PFSK-1 (cell line): ENCODE results near the gene PRDM16.

ENCODE experiments used
- REST ChIP-seq, 2 experiments: IDR thresholded peaks; 2 replicates each; pipeline versions ENCODE4 v1.6.1 to v1.8.0; 2011 to 2012; ENCODE audit warnings: low read depth in 2 of 2, low read length in 2 of 2, control low read depth in 1 of 2, inconsistent platforms in 1 of 2, mild to moderate bottlenecking in 1 of 2, moderate library complexity in 1 of 2; ENCODE audit not compliant: insufficient read depth in 1 of 2
- TAF1 ChIP-seq: IDR thresholded peaks from 2 replicates; pipeline ENCODE4 v1.6.1; 2012; ENCODE audit warnings: low read length, control low read depth, borderline replicate concordance; ENCODE audit not compliant: insufficient read depth

- TF ChIP-seq REST (IDR thresholded peaks at IDR 0.05; ENCODE audit: insufficient read depth in 1 of 2, low read depth in 2 of 2, low read length in 2 of 2), result no peak
- TF ChIP-seq TAF1, result no peak
Measured at GRCh38 chr1:3457910-3458883, 389.2 kb downstream of the PRDM16 start.
